Epidermal melanocyte (primary cell): Measurements from ENCODE around the gene PRSS22.

ENCODE experiments used
- DNase-seq: peaks from one replicate; pipeline ENCODE4 v3.0.0; 2011; ENCODE audit warnings: low spot score; ENCODE audit not compliant: insufficient read length

PRSS22 gene

GRCh38 chr16:2881783-2882649, 24.0 kb upstream of the PRSS22 start:
- DNase-seq: no peak

GRCh38 chr16:2879854-2880508, 22.0 kb upstream of the PRSS22 start:
- DNase-seq: no peak

- no peak for DNase-seq
Measured at GRCh38 chr16:2874912-2875362, 17.0 kb upstream of the PRSS22 start.

- no peak for DNase-seq
Measured at GRCh38 chr16:2874032-2874911, 16.3 kb upstream of the PRSS22 start.

GRCh38 chr16:2871926-2872325, 14.0 kb upstream of the PRSS22 start:
- no peak for DNase-seq

GRCh38 chr16:2867987-2868789, 10.2 kb upstream of the PRSS22 start:
- peak; percentile 95 for DNase-seq

- DNase-seq: no peak
Measured at GRCh38 chr16:2867661-2867986, 9.7 kb upstream of the PRSS22 start.

GRCh38 chr16:2866431-2866830, 8.5 kb upstream of the PRSS22 start:
- no peak for DNase-seq

- DNase-seq: no peak
Measured at GRCh38 chr16:2865651-2866050, 7.7 kb upstream of the PRSS22 start.

- DNase-seq: peak; percentile 3
Measured at GRCh38 chr16:2860826-2861567, 3.0 kb upstream of the PRSS22 start.

GRCh38 chr16:2859686-2860265, 1.8 kb upstream of the PRSS22 start:
- DNase-seq: no peak

- peak; percentile 4 for DNase-seq
Measured at GRCh38 chr16:2858245-2859025, 465 bp upstream of the PRSS22 start.

GRCh38 chr16:2856686-2857450, 1.1 kb downstream of the PRSS22 start:
- no peak for DNase-seq

- DNase-seq: peak; percentile 5
Measured at GRCh38 chr16:2856061-2856670, 1.8 kb downstream of the PRSS22 start.

GRCh38 chr16:2855536-2855935, 2.4 kb downstream of the PRSS22 start:
- peak; percentile 1 for DNase-seq

- no peak for DNase-seq
Measured at GRCh38 chr16:2854700-2855309, 3.2 kb downstream of the PRSS22 start.

- DNase-seq: peak; percentile 1
Measured at GRCh38 chr16:2853531-2854073, 4.4 kb downstream of the PRSS22 start.
